ENCODE measurements around the gene FAM90A26.
"Not testable (repeated sequence)": the region's sequence is repeated elsewhere in the genome, so short reads cannot be mapped to it uniquely, and the experiment has no call there.

FAM90A26 gene

DNA sequence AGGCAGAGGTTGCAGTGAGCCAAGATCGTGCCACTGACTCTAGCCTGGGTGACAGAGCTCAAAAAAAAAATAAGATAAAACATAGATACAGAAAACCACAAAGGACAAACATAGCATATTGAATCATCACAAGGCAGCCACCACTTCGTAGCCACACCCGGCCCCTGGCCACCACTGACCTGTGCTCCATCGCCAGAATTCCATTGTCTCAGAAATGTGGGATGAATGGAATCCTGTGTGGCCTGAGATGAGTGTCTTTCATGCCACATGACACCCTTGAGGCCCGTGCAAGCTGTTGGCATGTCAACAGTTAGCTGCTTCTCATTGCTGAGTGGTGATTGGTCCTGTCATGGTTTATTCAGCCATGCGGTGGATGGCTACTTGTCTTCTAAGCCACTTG lies 10.2 kb upstream of the FAM90A26 start:
- DNase-seq (ENCODE audit: low spot score), result not testable (repeated sequence)

DNA sequence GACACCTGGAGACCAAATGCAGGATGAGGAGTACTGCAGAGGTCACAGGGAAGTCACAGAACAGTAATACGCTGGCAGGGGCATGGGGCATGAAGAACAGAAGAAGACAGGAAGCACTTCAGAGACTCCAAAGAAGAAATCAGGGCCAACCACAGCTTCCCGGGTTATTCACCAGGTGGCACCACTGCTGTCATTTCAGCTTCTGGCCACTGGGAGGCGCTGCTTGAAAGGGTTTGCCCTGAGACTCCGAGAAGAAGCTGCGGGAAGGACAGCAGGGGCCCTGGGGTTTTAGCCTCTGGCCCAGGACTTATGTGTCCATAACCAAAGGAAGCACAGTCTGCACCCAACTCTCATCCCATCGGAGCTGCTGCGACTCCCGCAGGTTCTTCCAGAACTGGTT lies 4.2 kb upstream of the FAM90A26 start:
- DNase-seq (ENCODE audit: low spot score), result not testable (repeated sequence)

DNA sequence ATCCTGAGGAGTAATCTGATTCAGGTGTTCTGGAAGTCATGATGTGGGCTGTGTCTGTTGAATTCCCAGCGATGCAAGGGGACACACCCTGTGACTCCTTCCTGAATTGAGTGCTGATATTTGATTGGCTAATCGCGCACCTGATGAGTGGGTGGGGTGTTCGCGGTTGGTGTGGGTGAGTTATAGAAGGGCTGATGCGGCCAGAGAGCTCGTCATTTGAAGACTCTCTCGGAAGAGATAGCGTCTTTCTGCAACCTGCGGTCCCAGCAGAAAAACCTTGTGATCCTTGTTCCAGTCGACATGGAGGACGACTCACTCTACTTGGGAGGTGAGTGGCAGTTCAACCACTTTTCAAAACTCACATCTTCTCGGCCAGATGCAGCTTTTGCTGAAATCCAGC lies 40.1 kb downstream of the FAM90A26 start, which contains the start of gene USP17L10:
TSS of gene USP17L10 (plus strand) at position 301 of the 400 bp plus-strand sequence. CDS start at position 301, 0 bp downstream.
- DNase-seq (ENCODE audit: low spot score), result not testable (repeated sequence)

DNA sequence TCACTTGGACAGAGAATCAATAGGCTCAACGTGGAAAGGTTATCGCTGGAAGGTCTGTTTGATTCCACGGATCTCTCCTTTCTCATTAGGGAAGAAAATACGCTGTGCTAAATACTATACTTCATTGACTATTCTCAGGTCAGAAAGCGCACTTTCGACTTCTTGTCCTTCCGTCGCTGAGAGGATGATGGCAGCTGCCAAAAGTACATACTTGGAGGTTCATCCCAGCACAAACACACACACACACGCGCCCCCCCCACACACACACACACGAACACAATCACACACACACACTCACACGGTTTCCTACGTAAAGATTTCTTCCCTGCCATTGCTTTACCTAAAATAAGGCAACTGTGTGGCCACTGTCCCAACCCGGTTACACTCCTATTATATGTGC lies 44.5 kb downstream of the FAM90A26 start:
- DNase-seq (ENCODE audit: low spot score), result not testable (repeated sequence)

DNA sequence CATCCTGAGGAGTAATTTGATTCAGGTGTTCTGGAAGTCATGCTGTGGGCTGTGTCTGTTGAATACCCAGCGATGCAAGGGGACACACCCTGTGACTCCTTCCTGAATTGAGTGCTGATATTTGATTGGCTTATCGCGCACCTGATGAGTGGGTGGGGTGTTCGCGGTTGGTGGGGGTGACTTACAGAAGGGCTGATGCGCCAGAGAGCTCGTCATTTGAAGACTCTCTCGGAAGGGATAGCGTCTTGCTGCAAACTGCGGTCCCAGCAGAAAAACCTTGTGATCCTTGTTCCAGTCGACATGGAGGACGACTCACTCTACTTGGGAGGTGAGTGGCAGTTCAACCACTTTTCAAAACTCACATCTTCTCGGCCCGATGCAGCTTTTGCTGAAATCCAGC lies 44.9 kb downstream of the FAM90A26 start, which contains the start of gene USP17L11:
TSS of gene USP17L11 (plus strand) at position 301 of the 400 bp plus-strand sequence. CDS start at position 301, 0 bp downstream.
- not testable (repeated sequence) for DNase-seq (ENCODE audit: low spot score)

DNA sequence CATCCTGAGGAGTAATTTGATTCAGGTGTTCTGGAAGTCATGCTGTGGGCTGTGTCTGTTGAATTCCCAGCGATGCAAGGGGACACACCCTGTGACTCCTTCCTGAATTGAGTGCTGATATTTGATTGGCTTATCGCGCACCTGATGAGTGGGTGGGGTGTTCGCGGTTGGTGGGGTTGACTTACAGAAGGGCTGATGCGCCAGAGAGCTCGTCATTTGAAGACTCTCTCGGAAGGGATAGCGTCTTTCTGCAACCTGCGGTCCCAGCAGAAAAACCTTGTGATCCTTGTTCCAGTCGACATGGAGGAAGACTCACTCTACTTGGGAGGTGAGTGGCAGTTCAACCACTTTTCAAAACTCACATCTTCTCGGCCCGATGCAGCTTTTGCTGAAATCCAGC lies 49.6 kb downstream of the FAM90A26 start, which contains the start of gene USP17L12:
TSS of gene USP17L12 (plus strand) at position 301 of the 400 bp plus-strand sequence. CDS start at position 301, 0 bp downstream.
- not testable (repeated sequence) for DNase-seq (ENCODE audit: low spot score)

DNA sequence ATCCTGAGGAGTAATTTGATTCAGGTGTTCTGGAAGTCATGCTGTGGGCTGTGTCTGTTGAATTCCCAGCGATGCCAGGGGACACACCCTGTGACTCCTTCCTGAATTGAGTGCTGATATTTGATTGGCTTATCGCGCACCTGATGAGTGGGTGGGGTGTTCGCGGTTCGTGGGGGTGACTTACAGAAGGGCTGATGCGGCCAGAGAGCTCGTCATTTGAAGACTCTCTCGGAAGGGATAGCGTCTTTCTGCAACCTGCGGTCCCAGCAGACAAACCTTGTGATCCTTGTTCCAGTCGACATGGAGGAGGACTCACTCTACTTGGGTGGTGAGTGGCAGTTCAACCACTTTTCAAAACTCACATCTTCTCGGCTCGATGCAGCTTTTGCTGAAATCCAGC lies 54.4 kb downstream of the FAM90A26 start, which contains the start of gene USP17L13:
TSS of gene USP17L13 (plus strand) at position 301 of the 400 bp plus-strand sequence. CDS start at position 301, 0 bp downstream.
- DNase-seq (ENCODE audit: low spot score), result not testable (repeated sequence)
